Measurements from ENCODE around the gene COG5. TPM values are rescaled to one million over a fixed set of nuclear protein-coding genes. Genes with fewer than 3 reads are reported as not detected.

COG5 gene
- total RNA-seq, 1 donor from 2014 or later, result 55.7 TPM

GRCh38 chr7:107315716-107316220 is 248.0 kb downstream of the COG5 start:
- intact Hi-C loops (cut with DNase I), result no loop called here
- ATAC-seq (no peak), DNase-seq (ENCODE audit: low spot score) (no peak)

- ATAC-seq (no peak), DNase-seq (ENCODE audit: low spot score) (no peak)
- intact Hi-C loops (cut with DNase I), result no loop called here
Observed at GRCh38 chr7:107313355-107313754, 250.4 kb downstream of the COG5 start.

GRCh38 chr7:107312418-107312817 is 251.3 kb downstream of the COG5 start:
- no peak for ATAC-seq
- DNase-seq (ENCODE audit: low spot score), result no peak
- intact Hi-C loops (cut with DNase I), result no loop called here

- no peak for DNase-seq (ENCODE audit: low spot score)
- no peak for ATAC-seq
- intact Hi-C loops (cut with DNase I), result no loop called here
Observed at GRCh38 chr7:107309296-107309695, 254.4 kb downstream of the COG5 start.

- ATAC-seq (no peak), DNase-seq (ENCODE audit: low spot score) (no peak)
- intact Hi-C loops (cut with DNase I), result no loop called here
Observed at GRCh38 chr7:107304636-107305035, 259.1 kb downstream of the COG5 start.

GRCh38 chr7:107304063-107304462 is 259.7 kb downstream of the COG5 start:
- ATAC-seq, result no peak
- intact Hi-C loops (cut with DNase I), result no loop called here
- DNase-seq (ENCODE audit: low spot score), result no peak

- ATAC-seq (no peak), DNase-seq (ENCODE audit: low spot score) (no peak)
- intact Hi-C loops (cut with DNase I), result no loop called here
Observed at GRCh38 chr7:107302250-107302847, 261.4 kb downstream of the COG5 start.

- ATAC-seq (no peak), DNase-seq (ENCODE audit: low spot score) (no peak)
- intact Hi-C loops (cut with DNase I), result no loop called here
Observed at GRCh38 chr7:107294182-107294581, 269.5 kb downstream of the COG5 start.

- DNase-seq (ENCODE audit: low spot score) (no peak), ATAC-seq (no peak)
- intact Hi-C loops (cut with DNase I), result no loop called here
Observed at GRCh38 chr7:107292591-107292990, 271.1 kb downstream of the COG5 start.

- no peak for DNase-seq (ENCODE audit: low spot score)
- intact Hi-C loops (cut with DNase I), result no loop called here
- no peak for ATAC-seq
Observed at GRCh38 chr7:107291434-107291833, 272.3 kb downstream of the COG5 start.

GRCh38 chr7:107286751-107287621 is 276.7 kb downstream of the COG5 start:
- peak; percentile 57 for ATAC-seq
- DNase-seq (ENCODE audit: low spot score), result no peak
- intact Hi-C loops (cut with DNase I), result no loop called here

- intact Hi-C loops (cut with DNase I), result no loop called here
- DNase-seq (ENCODE audit: low spot score) (no peak), ATAC-seq (no peak)
Observed at GRCh38 chr7:107284911-107285479, 278.7 kb downstream of the COG5 start.

- DNase-seq (ENCODE audit: low spot score), result no peak
- intact Hi-C loops (cut with DNase I), result no loop called here
- ATAC-seq, result no peak
Observed at GRCh38 chr7:107277331-107277730, 286.4 kb downstream of the COG5 start.

GRCh38 chr7:107276220-107276827 is 287.4 kb downstream of the COG5 start:
- intact Hi-C loops (cut with DNase I), result no loop called here
- DNase-seq (ENCODE audit: low spot score) (no peak), ATAC-seq (no peak)

GRCh38 chr7:107274506-107274905 is 289.2 kb downstream of the COG5 start:
- ATAC-seq, result no peak
- no peak for DNase-seq (ENCODE audit: low spot score)
- intact Hi-C loops (cut with DNase I), result no loop called here

- DNase-seq (ENCODE audit: low spot score) (no peak), ATAC-seq (no peak)
- intact Hi-C loops (cut with DNase I), result no loop called here
Observed at GRCh38 chr7:107269790-107270189, 293.9 kb downstream of the COG5 start.

- DNase-seq (ENCODE audit: low spot score) (no peak), ATAC-seq (no peak)
- intact Hi-C loops (cut with DNase I), result no loop called here
Observed at GRCh38 chr7:107268594-107268993, 295.1 kb downstream of the COG5 start.

- ATAC-seq (no peak), DNase-seq (ENCODE audit: low spot score) (no peak)
- intact Hi-C loops (cut with DNase I), result no loop called here
Observed at GRCh38 chr7:107267138-107267537, 296.6 kb downstream of the COG5 start.

GRCh38 chr7:107264723-107265122 is 299.0 kb downstream of the COG5 start:
- intact Hi-C loops (cut with DNase I), result no loop called here
- ATAC-seq (no peak), DNase-seq (ENCODE audit: low spot score) (no peak)

- ATAC-seq (no peak), DNase-seq (ENCODE audit: low spot score) (no peak)
- intact Hi-C loops (cut with DNase I), result no loop called here
Observed at GRCh38 chr7:107262857-107263256, 300.9 kb downstream of the COG5 start.
